Muscle of arm (tissue), 12 donors: Measurements from ENCODE around the gene NADK. TPM values are rescaled to one million over a fixed set of nuclear protein-coding genes. Genes with fewer than 3 reads are reported as not detected.

Experiments
- DNase-seq: peaks from one replicate; pipeline ENCODE4 v3.0.0-alpha.2; 2013
- polyA plus RNA-seq, 12 donors: library from polyadenylated mRNA; unstranded; fragments of 120-200 nt; gene quantifications; one replicate each; pipeline ENCODE4 v1.2.1, GENCODE V29; 2013; ENCODE audit not compliant: insufficient read length in 12 of 12

The NADK gene
- polyA plus RNA-seq, 12 donors: 22.7 to 55.6 (median 30.3) TPM; not detected in 1

DNA sequence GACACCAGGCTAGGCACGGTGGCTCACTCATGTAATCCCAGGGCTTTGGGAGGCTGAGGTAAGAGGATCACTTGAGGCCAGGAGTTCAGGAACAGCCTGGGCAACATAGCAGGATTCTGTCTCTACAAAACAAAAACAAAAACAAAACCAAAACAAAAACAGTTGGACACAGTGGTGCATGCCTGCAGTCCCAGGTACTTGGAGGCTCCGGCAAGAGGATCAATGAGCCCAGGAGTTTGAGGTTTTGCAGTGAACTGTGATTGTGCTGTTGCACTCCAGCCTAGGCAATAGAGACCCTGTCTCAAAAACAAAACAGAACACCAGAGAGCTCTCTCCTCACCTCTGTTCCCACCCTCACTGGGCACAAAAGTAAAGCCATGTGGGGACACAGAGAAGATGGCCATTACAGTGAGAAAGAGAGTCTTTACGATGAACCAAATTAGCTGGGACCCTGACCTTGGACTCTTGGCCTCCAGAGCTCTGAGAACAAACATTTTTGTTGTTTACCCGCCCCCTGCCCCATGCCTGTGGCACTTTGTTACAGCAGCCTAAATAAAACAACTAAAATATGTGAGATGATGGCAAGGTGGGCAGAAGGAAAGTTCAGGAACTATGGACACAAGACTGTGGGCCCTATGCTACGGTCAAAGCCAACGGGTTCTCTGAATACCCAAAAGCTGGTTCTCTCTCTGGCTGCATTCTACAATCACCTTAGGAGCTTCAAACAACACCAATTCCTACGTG lies 9.8 kb downstream of the NADK start:
- no peak for DNase-seq

DNA sequence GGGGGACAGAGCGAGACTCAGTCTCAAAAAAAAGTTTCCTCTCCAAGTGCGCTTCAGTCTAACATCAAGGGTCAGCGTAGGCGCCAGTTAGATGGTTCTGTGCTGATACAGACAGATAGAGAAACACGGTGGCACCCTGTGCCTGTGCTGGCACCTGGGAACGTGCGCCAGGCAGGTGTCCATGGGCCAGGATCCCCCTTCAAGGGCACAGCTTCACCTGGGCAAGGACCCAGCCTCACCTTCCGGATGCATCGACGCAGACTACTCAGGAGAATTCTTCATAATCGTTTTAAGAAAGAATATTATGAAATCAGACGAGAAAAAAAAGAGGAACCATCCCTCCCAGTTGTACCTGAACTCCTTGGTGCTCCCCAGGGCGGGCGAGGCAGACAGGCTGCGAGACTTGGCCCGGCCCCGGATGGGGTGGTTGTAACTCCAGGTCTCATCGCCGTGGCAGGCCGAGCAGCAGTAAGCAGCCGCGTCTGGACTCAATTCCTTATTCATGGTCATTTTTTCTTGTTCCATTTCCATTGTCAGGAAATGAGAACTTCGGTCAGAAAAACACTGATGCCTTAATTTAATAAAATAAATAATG lies 13.3 kb downstream of the NADK start:
- no peak for DNase-seq

DNA sequence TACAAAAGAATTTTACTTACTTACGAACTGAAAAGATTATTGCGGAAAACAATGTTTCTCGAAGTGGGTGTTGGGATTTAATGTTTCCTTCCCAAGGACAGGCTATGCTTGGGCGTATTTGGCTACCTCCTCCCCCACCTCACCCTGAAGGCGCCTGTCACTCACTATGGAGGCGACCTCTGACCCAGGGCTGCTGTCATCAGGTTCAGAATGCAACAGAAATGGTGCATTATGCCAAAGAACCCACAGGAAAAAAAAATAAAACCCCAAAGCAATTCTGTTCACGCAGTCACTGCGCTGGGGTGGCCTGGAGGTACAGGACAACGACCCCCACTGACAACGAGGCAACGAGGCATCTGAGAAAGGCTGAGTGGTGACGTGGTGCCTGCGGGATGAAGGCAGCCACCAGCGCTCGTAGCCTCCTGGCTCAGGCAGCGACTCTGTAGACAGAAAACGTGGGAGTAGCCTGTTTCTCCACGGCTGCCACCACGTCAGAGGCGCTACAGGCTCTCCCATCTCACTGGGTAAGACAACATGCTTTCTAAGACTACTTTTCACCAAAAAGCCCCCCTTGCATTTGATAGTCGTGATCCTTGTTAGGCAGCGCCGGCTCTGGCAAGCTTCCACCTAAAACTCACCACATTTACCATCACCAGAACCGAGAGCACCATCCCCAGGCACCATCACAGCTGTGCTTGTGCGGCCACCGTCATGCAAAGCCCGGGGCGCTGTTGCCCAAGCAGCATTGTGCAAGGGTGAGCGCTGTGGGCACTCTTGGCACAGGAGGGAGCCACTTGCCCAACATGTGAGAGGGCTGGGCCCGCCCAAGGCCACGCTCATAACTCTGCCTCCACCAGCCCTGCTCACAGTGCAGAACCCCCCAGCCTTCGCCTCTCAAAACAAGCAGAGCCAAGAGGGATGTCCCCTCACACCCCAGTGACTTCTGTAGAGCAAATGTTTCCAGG lies 14.3 kb downstream of the NADK start:
- DNase-seq: no peak

DNA sequence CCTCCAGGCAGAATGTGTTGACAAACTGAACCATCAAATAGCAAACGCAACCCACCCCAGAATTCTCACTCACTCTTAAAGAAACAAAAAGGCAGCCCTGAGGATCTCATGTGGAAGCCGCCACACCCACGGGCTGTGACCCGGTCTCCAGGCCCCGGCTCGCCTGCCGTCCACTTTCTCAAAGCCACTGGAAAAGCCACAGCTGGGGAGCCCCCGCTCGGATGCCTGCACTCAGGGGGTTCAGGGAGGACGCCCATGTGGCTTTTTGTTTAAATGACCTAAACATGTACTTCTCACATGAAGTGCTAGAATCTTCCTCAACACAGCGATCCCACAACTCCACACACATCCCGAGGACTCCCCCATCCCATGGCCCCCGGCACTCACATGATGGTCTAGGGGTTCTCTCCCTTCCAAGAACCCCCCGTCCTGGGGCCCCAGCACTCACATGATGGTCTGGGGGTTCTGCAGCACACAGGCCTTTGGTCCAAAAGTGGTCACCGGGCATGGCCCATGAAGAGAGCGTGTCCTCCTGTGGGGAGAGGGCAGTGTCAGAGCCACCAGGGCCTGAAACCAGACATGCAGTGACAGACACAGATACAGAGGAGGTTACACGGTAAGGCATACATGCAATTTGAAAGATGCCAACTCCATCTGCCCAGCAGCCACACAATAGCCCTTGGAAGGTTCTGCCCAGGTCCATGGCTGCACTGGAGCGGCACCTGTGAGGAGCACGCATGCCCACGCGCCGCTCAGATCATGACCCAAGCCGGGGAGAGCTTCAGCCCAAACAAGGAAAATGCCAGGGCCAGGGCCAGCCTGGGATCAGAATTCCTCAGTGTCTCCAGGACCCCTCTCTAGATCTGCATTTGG lies 16.5 kb downstream of the NADK start:
- no peak for DNase-seq

DNA sequence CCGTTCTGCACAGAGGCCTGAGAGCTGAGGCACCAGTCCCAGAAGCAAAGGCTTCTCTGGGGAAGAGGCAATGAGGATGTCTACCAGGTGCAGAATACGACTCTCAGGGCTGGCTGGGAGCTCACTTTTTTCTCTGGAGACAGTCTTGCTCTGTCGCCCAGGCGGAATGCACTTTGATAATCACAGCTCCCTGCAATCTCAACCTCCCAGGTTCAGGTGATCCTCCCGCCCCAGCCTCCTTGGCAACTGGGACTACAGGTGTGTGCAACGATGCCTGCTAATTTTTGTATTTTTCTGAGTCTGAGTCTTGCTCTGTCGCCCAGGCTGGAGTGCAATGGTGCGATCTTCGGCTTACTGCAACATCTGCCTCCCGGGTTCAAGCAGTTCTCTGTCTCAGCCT lies 17.6 kb downstream of the NADK start:
- no peak for DNase-seq

DNA sequence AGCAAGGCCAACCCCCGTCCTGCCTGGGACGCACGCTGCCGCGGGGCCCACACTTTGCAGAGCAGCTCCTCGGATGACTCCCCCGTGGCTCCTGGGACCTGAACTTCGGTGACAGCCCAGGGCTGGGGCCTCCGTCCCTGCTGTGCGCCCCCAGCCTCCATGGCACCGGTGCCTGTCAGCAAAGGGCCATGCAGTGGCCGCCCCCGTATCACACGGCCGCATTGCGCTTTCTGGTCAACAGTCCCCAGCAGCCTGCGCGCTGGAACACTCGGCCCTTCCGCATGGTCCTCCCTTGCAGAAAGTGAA lies 18.0 kb downstream of the NADK start:
- no peak for DNase-seq

DNA sequence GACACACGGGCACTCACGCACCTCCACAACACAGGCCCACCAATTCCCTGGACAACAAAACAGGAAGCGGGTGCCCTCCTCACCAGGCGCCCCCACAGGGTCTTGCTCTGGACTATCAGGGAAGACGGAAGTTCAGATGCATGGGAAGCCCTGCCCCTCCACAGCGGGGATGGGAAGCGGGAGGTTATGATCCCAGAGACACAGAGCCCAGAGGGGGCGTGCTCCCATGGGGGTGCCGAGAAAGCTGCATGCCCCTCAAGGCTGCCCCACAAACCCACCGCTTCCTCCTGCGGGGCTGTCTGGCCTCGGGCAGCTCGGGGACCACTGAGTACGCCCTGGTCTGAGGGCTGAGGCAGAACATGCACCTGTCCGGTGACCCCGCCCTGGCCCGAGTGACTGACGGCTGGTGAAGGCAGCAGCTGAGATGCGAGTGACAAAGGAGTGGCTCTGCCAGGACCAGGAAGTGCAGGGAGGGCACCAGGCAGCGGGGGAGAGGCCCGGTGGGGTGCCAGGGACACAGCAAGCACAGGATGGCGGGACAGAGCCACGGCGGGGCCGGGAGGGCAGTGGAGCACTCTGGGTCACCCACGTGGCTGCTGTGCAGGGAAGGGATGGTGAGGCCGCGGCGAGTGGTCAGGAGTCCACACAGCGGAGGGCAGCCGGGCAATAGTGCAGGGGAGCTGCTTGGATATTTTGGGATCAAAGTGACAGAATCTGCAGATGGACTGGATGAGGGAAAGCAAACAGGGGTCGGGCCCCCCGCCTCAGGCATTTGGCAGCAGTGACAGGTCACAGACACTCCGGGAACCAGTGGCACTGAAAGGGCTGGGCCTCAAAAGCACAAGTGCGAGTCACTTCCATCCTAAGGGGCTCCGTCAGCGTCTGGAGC lies 18.6 kb downstream of the NADK start:
- DNase-seq: no peak

DNA sequence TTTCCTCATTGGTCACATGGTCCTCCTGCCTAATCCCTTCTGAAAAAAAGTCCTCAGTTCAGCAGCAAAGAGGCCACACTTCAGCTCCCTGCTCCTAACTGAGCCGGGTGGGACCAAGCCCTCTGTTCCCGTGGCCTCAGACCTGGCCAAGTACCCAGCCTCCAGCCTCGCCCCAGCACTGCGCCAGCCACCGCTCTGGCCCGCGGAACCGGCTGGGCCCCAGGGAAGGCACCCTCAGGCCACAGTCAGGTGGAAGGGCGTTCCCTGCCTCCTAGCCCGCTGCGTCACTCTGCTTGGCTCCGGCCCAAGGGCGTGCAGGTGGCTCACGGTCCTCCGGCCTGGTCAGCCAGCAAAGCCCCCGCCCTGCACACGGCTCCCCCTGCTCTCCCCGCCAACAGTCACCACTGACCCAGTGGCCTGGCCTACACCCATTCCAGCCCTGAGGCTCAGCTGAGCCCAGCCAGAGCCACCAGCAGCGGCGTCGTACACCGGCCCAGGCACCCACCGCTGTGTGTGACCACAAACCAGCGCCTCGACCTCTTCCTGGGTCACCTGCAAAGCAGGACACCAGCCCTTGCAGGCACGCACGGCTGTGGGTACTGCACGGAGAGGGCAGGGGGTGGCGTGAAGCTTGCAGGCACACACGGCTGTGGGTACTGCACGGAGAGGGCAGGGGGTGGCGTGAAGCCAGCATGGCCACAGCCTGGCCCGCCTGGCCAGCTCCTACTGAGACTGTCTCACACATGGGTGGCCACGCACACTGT lies 19.4 kb downstream of the NADK start:
- no peak for DNase-seq

DNA sequence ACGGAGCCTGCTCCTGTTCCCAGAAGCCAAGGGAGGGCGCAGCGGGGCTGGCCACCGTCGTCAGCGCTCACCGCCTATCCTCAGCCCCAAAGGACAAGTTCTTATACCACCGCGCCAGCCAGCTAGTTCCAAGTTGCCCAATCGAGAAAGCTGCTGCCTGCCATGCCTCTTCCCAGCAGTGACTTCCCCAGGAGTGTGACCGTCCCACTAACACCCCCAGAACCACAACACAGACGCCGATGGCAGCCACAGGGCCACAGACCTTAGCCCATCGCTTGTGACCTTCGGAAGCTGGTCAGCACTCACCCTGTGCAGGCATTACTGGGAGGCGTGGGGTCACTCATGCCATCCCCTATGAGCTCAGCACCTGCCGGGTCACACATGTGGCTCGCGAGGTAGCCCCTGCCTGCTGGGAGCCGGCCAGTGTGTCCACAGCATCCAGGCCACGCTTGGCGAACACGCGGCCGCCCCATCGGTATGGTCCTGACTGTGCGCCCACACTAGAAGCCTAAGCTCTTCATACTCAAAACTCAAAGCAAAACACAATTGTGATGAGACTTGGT lies 20.1 kb downstream of the NADK start:
- no peak for DNase-seq

DNA sequence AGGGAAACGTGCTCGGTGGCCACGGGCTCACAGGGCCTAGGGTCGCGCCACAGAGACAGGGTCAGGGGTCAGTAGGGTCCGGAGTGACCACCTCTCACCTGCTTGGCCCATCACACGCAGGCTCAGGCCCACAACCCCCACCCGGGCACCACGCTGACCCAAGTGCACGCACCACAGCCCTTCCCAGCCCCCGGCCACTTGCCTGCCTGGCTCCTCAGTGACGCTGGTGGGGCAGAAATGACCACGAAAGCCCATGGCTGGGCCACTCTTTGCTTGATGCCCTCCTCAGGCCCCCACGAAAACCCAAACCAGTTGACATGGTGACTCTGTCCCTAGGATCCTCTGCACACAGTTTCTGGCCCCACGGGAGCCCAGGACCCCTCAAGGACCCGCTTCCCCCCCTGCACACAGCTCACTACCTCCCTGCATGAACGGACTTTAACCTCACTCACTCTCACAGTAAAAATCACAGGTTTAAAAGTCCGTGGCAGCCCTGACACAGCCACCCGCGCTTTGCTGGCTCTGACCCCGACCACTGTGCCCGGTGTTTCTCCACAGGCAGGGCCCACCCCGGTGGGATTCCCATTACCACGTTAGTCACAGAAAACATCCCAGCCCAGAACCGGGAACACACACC lies 20.7 kb downstream of the NADK start:
- no peak for DNase-seq

DNA sequence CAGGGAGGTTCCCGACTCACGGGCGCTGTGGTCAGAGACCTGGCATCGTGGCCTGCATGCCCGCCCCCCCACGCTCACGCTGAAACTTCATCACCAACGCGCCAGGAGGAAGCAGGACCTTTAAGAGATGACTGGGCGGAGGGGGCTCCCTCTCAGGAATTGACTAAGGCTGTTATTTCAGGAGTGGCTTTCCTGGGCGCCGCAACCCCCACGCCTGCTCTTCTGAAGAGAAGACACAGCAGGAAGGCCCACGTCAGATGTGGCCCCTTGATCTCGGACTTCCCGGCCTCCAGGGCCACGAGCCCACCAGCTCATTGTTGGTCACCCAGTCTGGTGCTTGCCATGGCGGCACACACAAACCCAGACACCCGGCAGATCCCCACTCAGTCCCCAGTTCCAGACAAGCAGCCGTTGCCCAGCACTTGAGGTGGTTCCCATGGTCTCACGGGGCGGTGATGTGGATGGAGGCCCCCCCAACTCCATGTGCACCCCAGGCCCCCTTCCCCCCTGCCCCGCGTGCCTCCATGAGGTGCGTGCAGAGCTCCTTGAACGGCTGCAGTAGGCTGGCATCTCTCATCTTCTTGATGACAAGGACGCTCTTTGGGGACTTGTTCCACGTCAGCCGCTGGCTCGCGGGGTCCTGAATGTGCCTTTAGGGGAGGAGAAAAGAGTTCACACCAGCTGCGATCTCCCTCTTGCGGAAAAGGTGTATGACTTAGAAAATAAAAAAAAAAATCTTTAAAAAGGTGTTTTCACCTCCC lies 21.4 kb downstream of the NADK start:
- DNase-seq: no peak

DNA sequence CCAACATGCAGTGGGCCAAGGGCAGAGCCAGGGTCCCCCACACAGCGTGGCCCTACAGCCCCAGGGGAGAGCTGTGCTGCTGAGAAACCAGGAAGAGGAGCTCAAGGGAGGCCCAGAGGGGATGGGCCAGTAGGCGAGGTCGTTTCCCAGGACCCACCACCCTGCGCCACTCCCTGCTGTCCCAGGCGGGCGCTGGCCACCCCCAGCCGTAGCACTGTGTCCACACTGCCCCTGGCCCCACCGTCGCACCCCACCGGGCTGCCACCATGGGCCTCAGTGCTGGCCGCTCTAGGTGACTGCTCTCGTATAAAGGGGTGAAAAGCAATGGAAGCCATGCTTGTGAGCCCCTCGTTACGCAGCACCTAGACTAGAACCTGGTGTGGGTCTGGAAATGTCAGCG lies 22.4 kb downstream of the NADK start:
- DNase-seq: no peak

DNA sequence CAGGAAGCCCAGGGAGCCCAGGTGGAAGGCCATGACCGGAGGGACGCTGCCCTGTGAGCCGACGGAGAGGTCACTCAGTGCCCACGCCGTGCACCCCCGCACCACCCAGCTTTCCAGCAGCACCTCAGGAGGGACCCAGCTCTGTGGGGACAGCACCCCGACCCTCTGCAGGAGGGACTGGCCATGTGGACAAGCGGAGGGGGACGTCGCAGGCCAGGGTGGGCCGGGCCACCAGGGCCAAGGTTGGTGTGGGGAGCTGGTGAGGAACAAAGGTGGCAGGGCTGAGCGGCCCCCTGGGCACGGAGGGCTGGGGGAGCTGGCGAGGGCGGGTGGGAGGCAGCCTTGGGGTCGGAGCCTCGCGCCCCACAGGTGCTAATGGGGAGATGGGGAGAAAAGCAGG lies 22.8 kb downstream of the NADK start:
- DNase-seq: no peak

DNA sequence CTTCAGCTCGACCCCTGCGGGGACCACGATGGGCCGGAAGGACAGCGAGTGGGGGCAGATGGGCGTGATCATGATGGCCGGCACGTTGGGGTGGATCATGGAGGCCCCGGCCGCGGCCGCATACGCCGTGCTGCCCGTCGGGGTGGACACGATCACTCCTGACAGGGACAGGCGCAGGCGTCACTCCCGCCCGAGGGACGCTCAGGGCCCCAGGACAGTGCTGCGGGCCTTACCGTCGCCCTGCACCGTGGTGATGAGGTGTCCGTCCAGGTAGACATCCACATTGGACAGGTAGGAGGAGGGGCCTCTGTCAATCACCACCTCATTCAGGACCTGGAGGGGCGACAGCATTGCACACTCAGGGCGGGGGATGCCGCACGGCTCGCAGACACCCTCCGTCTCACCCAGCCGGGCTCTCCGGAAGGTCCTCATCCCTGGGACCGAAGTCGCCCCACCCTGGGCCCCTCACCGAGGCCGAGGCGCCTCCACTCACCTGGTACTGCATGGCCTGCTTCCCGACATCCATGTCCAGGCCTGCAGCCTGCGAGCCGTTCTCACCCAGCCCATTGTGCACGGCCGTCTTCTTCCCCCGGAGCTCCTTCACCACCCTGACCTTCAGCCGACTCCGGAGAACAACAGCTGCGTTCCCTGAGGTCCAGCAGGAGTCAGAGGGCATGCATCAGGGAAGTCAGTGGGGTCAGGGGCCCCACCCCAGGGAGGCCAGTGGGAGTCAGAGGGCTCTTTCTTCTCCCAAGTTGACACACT lies 24.0 kb downstream of the NADK start:
- no peak for DNase-seq

DNA sequence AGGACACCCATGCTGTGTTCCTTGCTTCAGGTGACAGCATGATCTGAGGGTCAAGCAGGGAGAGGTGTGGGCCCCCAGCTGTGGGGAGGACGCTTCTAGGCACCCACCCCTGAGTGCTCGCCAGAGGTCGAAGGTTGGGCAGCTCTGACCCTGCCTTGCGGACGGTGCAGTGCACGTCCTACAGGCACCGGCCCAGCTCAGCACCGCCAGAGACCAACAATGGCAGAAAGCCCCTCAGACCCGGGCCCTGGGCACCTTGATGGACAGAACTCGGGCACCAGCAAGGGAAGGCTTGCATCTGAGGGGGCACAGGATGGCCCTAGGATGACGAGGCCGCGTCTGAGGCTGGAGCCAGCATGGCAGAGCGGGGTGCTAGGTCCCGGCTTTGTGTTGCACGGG lies 24.7 kb downstream of the NADK start:
- DNase-seq: no peak

DNA sequence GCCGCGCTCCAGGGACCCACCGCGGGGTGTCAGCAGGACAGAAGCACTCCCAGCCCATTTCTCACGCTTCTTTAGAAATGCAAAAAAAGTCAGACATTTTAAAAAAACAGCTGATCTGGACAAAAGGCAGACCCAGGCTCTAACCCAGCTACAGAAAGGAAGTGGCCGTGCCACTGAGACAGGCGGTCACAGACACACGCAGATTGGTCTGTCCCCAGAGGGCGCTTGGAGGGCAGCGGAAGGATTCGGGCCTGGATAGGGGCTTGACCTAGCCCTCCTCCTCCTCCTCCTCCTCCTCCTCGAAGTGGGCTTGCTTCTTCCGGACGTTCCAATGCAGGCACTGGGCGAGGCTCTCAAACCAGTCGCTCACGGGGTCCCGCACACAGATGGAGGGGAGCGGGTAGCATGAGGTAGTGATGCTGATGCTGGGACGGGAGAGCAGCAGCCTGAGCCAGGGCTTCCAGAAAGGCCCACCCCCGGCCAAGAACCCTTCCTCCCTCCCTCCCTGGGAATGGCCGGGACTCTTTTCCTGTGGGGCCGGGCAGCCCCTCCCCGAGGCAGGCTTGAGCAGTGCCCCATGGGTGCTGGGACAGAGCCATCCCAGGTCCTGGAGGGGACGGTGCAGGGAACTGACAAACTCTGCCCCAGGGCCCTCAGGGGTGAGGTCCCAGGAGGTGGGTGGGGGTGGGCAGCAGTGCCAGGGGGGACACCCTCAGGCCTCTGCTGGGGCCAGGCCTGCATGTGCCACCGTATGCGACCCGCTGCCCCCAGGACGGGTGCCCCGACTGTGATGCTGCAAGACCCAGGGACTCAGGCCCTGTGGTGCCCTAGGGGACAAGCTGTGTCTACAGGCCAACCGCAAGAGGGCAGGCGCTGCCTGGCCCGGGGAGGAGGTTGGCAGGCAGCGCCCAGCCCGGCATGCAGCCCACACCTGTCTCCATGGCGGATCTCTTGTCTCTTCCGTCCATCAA lies 25.3 kb downstream of the NADK start:
- no peak for DNase-seq
